DOHH2 (cell line): Measurements from ENCODE around the gene SRBD1.

ENCODE experiments used
- H3F3A ChIP-seq: fragments of 200-600 bp; sonication (generic), shearing (Covaris generic); 2 replicates; pipeline ENCODE4 v1.6.0; 2016; ENCODE audit warnings: antibody characterized with exemption, mild to moderate bottlenecking; ENCODE audit not compliant: control insufficient read depth, insufficient read depth
- H3K27ac ChIP-seq: fragments of 200-600 bp; sonication (generic); 2 replicates; pipeline ENCODE4 v1.5.1; 2014; ENCODE audit warnings: low read depth, mild to moderate bottlenecking, low read length, moderate library complexity
- H3K27me3 ChIP-seq: fragments of 200-600 bp; sonication (generic); 2 replicates; pipeline ENCODE4 v1.6.1; 2014; ENCODE audit warnings: mild to moderate bottlenecking, low read length, mixed read lengths; ENCODE audit not compliant: control insufficient read depth
- H3K36me3 ChIP-seq: fragments of 200-600 bp; sonication (generic); 2 replicates; pipeline ENCODE4 v1.6.1; 2014; ENCODE audit warnings: mild to moderate bottlenecking, low read length, moderate library complexity, mixed read lengths; ENCODE audit not compliant: control insufficient read depth
- H3K4me1 ChIP-seq: fragments of 200-600 bp; sonication (generic); 2 replicates; pipeline ENCODE4 v1.6.1; 2014; ENCODE audit warnings: mild to moderate bottlenecking, low read length, mixed read lengths; ENCODE audit not compliant: control insufficient read depth
- H3K4me2 ChIP-seq: fragments of 200-600 bp; sonication (generic); 2 replicates; pipeline ENCODE4 v1.6.0; 2014; ENCODE audit warnings: mild to moderate bottlenecking, low read length, moderate library complexity
- H3K4me3 ChIP-seq: fragments of 200-600 bp; sonication (generic); 2 replicates; pipeline ENCODE4 v1.5.1; 2014; ENCODE audit warnings: mild to moderate bottlenecking, low read length, mixed read lengths
- H3K79me2 ChIP-seq: fragments of 200-600 bp; sonication (generic); 2 replicates; pipeline ENCODE4 v1.6.1; 2014; ENCODE audit warnings: mild to moderate bottlenecking, low read length, mixed read lengths; ENCODE audit not compliant: control insufficient read depth
- H3K9me2 ChIP-seq: fragments of 200-600 bp; sonication (generic); replicated peaks from 2 replicates; pipeline ENCODE4 v1.6.1; 2014; ENCODE audit warnings: mild to moderate bottlenecking, low read length, mixed read lengths; ENCODE audit not compliant: control insufficient read depth
- H3K9me3 ChIP-seq: fragments of 200-600 bp; sonication (generic); 2 replicates; pipeline ENCODE4 v1.6.1; 2014; ENCODE audit warnings: antibody characterized with exemption, low read length, mixed read lengths; ENCODE audit not compliant: control insufficient read depth, insufficient read depth
- H4K20me1 ChIP-seq: fragments of 200-600 bp; sonication (generic); 2 replicates; pipeline ENCODE4 v1.6.0; 2014; ENCODE audit warnings: low read depth, mild to moderate bottlenecking, antibody characterized with exemption, low read length, moderate library complexity; ENCODE audit not compliant: control insufficient read depth, insufficient read depth
- CTCF ChIP-seq: fragments of 200-600 bp; sonication (generic); IDR thresholded peaks from one replicate; pipeline ENCODE4 v1.5.1; 2014; ENCODE audit warnings: antibody characterized with exemption, mild to moderate bottlenecking, low read depth, low read length; ENCODE audit not compliant: poor library complexity, severe bottlenecking
- EZH2phosphoT487 ChIP-seq: fragments of 200-600 bp; sonication (generic); IDR thresholded peaks from 2 replicates; pipeline ENCODE4 v1.6.1; 2017; ENCODE audit warnings: borderline replicate concordance, mild to moderate bottlenecking, antibody characterized with exemption, low read length, moderate library complexity, mixed read lengths

The SRBD1 gene

GRCh38 chr2:45422921-45423320 is 188.1 kb downstream of the SRBD1 start:
- Histone ChIP-seq H3K4me1 (no peaks in the 10 kb centered on the region), H3K9me2 (no peaks in the 10 kb centered on the region), H3K9me3 (no peaks in the 10 kb centered on the region), H3K79me2 (no peaks in the 10 kb centered on the region), H3K36me3 (no peaks in the 10 kb centered on the region), H3K27ac (no peak overlapping the region), H4K20me1 (no peaks in the 10 kb centered on the region), H3K4me3 (no peak overlapping the region), H3K27me3 (no peaks in the 10 kb centered on the region), H3F3A (no peaks in the 10 kb centered on the region), H3K4me2 (no peak overlapping the region)
- TF ChIP-seq CTCF = no peak
- no peak for TF ChIP-seq EZH2phosphoT487

- Histone ChIP-seq H3K36me3 (no peaks in the 10 kb centered on the region; the same call in 1 of the 2 replicates), H4K20me1 (no peaks in the 10 kb centered on the region), H3K27me3 (no peaks in the 10 kb centered on the region), H3K4me3 (no peak overlapping the region), H3K79me2 (no peaks in the 10 kb centered on the region), H3K4me1 (no peaks in the 10 kb centered on the region), H3K9me2 (no peaks in the 10 kb centered on the region), H3K9me3 (no peaks in the 10 kb centered on the region), H3F3A (no peaks in the 10 kb centered on the region), H3K4me2 (no peak overlapping the region), H3K27ac (no peak overlapping the region)
- no peak for TF ChIP-seq CTCF
- no peak for TF ChIP-seq EZH2phosphoT487
Observed at GRCh38 chr2:45418532-45418931, 192.5 kb downstream of the SRBD1 start.

GRCh38 chr2:45415534-45416123 is 195.4 kb downstream of the SRBD1 start:
- H3K27me3 ChIP-seq = no peaks in the 10 kb centered on the region
- H3K36me3 ChIP-seq = no peaks in the 10 kb centered on the region; the same call in 1 of the 2 replicates
- no peaks in the 10 kb centered on the region for H3F3A ChIP-seq
- H3K27ac ChIP-seq = no peak overlapping the region
- no peaks in the 10 kb centered on the region for H4K20me1 ChIP-seq
- H3K4me3 ChIP-seq = no peak overlapping the region
- no peaks in the 10 kb centered on the region for H3K79me2 ChIP-seq
- H3K9me2 ChIP-seq = no peaks in the 10 kb centered on the region
- H3K4me2 ChIP-seq = no peak overlapping the region
- no peak for TF ChIP-seq EZH2phosphoT487
- no peak for TF ChIP-seq CTCF
- H3K9me3 ChIP-seq = no peaks in the 10 kb centered on the region
- H3K4me1 ChIP-seq = no peaks in the 10 kb centered on the region
